GM19238 (cell line): ENCODE results near the gene PERM1.
"Not testable (repeated sequence)": the region's sequence is repeated elsewhere in the genome, so short reads cannot be mapped to it uniquely, and the experiment has no call there.

Source experiments
- DNase-seq: peaks from one replicate; pipeline ENCODE4 v3.0.0; 2011; ENCODE audit warnings: low spot score; ENCODE audit not compliant: insufficient read length

The PERM1 gene

DNA sequence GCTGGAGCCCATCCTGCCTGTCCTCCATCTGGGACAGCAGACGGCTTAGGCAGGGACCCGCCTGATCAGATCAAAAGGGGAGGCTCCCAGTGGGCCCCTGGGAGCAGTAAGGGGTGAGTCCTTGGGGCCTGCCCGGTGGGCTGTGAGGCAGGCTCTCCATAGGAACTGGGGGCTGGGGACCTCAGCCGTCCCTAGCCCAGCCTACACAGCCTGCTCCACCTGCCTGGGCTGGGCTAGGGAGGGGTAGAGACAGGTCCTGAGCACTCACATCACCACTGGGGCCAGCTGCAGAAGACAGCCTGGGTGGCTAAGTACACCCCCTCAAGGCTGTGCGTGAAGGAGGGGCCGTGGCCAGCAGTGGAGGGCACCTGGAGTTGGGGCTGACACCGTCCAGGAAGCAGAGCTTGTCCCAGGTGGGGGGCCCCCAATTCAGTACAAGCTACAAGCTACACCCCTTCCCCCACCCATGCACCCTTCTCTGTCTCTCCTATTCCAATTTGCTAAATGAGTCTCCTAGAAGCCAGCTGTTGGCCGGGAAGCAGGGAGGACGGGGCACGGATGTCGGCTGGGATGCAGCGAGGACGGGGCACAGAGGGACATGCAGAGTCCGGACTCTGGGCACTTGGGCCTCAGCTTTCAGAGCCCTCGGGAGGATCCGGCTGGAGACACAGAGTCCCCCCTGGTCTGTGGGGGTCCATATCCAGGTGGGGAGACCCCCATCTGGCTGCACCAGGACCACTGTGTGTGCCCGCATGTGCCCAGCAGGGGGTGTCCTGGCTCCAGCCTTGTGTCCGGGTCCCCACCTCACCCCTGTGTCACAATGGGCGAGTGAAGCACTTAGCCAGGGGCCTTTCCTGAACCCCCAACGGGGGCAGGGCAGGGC, 33.1 kb upstream of the PERM1 start:
- DNase-seq: no peak

DNA sequence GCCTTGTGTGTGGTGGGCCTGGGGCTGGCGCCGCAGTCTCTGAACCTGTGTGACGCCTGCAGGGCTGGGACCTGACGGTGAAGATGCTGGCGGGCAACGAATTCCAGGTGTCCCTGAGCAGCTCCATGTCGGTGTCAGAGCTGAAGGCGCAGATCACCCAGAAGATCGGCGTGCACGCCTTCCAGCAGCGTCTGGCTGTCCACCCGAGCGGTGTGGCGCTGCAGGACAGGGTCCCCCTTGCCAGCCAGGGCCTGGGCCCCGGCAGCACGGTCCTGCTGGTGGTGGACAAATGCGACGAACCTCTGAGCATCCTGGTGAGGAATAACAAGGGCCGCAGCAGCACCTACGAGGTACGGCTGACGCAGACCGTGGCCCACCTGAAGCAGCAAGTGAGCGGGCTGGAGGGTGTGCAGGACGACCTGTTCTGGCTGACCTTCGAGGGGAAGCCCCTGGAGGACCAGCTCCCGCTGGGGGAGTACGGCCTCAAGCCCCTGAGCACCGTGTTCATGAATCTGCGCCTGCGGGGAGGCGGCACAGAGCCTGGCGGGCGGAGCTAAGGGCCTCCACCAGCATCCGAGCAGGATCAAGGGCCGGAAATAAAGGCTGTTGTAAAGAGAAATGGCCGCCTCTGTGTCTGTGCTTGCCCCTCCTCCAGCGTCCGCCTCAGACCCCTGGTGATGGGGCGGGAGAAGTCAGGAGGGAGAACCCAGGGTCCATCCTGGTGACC, 32.2 kb upstream of the PERM1 start:
- no peak for DNase-seq

DNA sequence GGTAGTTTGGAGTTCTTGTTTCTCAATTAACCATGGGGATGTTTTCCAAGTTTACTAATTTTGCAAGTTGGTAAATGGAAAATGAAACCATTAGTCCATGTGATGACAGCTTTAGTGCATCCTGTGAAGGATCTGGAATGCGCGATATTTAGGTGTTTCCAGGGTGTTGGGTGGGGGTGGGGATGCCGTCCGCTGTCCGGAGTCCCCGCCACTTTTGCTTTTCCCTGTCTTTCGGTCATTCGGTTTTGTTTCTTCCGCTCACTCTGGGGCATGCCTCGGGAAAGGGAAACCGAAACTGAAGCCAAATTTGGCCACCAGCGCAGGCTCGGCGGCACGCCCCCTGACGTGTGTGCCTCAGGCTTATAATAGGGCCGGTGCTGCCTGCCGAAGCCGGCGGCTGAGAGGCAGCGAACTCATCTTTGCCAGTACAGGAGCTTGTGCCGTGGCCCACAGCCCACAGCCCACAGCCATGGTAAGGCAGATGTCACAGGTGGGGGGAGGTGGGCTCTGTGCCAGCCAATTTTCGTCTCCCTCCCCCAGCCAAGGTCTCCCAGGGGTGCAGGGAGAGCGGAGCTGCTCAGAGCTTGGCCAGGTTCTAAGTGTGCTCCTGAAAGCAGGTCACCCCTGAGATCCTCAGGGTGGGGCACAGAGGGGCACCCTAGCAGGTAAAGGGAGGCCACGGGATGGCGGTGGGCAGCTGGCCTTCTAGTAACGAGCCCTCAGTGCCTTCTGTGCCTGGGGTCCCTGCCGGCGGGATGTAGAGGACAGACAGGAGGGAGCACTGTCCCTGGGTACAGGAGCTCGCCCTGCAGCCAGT, 31.4 kb upstream of the PERM1 start, which contains the start of gene ISG15:
Gene ISG15 (plus strand): TSS at position 393 of the 817 bp plus-strand sequence. CDS start 77 bp downstream, at position 470.
- peak; percentile 87 for DNase-seq

DNA sequence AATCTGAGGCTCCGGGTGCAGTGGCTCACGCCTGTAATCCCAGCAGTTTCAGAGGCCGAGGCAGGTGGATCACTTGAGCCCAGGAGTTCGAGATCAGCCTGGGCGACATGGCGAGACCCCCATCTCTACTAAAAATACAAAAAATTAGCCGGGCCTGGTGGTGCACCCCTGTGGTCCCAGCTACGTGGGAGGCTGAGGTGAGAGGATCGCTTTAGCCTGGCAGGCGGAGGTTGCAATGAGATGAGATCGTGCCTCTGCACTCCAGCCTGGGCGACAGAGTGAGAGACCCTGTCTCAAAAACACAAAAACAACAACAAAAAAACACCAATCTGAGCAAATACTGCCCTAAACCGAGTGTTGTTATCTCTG, 30.8 kb upstream of the PERM1 start:
- DNase-seq: not testable (repeated sequence)

DNA sequence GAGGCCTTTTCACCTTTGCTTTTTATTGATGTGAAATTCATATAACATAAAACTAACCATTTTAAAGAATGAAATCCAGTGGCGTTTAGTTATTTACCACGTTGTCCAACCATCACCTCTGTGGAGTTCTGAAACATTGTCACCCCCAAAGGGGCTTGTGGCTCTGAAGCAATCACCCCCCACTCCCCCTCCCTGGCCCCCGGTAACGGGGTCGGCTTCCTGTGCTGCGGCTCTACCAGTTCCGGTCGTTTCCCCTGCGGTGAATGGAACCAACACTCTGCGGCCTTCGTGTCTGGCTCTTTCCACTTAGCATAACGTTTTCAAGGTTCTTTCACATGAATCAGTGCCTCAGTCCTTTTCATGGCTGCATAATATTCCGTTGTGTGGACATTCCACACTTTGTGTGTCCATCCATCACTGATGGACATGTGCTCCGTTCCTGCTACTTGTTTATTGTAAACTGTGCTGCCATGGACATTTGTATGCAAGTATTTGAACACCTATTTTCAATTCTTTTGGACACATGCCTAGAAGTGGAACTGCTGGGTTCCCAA, 29.6 kb upstream of the PERM1 start:
- DNase-seq: no peak

DNA sequence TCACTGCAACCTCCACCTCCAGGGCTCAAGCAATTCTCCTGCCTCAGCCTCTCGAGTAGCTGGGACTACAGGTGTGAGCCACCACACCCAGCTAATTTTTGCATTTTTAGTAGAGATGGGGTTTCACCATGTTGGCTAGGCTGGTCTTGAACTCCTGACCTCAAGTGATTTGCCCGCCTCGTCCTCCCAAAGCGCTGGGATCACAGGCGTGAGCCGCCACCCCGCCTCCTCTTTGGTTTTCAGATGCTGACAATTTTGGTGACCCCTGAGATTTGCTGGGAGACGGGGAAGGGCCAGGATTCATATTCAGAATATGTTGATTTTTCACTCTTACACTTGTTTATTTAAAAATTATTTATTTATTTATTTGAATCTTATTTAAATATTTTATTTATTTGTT, 28.2 kb upstream of the PERM1 start:
- not testable (repeated sequence) for DNase-seq

DNA sequence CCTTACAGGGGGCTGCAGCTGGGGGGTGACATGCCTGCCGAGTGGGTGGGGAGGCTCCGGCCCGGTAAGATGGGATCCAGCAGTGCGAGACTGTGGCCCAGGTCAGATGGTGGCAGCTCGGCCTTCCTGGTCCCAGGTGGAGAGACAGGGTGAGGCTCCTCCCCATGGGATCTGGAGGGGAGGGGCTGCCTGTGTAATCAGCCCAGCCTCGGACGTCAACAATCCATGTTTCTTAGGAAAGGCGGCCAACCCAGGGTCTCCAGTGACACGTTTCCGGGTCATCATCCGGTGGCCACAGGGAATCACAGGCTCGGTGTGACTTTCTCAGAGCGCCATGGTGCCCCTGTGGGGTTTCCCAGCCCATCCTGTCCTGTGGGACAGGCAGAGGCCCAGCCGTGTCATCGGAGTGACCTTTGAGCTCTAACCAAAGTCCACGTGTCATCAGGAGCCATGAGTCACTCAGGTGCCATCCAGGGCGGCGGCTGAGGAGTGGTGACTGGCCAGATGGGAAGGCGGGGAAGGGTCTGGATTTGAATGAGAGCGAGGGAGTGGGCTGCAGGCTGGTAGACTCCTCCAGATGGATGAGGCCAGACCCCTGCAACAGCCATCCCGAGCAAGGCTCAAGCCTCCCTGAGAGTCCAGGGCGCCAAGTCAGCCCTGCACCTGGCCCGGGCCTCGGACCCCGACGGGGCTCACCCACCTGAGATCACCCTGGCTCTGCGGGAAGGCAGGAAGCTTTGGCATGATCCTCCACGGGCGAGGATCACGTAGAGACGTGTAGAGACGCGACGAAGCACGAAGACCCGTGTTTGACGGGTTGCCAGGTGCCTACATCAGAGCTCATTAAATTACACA, 24.6 kb upstream of the PERM1 start:
- DNase-seq: no peak

DNA sequence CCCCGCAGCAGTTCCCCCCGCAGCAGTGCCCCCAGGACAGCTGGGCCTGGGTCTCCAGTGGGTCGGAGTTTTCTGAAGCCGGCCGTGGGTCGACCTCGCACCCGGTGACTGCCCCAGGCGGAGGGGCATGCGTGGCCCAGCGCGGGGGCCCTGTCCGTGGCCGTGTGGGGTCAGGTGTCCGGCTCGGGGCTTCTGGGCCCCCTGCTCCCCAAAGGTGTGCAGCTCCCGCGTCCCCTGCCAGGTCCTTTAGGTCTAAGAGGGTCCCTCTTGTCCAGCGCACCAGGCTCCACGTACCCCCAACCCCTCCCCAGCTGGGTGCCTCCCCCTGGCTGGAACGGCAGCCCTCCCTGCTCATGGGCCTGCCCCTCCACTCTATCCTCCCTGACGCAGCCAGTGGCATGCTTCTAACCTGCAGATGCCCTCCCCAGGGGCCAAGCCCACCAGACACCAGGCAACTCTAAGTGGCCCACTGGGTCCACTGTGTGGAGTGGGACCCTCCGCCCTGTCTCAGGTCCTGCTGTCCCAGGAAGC, 23.9 kb upstream of the PERM1 start:
- DNase-seq: no peak

DNA sequence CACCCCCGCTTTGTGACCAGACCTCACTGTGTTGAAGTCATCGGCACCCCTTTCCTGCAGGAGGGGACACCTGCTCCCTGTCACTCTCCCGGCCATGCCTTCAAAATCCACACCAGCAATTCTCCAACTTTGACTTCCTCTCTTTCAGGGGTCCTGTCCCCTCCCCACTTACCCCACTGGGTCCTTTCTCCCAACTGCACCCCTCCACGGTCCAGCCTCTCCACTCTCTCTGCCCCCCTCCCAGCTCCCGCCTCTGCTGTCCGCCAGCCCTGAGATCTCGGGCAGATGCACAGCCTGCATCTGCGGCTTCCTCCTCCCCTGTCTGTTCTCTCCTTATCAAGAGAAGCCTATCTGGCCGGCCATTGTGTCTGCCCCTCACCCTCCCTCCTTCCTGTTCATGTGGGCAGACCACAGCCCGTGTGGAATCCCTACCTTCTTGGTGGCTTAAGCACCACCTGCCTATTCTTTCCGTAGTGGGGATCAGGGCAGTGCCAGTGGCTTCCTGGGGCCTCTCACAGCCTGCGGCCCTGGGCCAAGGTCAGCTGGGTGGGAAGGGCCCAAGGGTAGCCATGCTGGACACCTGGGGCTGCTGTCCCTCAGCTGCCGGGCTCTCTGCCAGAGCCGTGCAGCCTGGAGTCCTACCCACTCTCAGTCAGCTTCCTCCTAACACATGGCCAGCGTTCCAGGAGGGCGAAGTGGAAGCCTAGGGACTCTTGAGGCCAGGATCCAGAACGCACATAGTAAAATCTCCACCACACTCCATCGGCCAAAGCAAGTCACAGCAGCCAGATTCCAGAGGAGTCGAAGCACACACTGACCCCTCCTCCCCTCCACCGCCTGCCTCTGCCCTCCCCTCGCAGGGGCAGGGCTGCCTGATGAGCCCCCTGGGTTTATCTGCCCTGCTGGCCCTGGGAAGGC, 23.1 kb upstream of the PERM1 start:
- no peak for DNase-seq

DNA sequence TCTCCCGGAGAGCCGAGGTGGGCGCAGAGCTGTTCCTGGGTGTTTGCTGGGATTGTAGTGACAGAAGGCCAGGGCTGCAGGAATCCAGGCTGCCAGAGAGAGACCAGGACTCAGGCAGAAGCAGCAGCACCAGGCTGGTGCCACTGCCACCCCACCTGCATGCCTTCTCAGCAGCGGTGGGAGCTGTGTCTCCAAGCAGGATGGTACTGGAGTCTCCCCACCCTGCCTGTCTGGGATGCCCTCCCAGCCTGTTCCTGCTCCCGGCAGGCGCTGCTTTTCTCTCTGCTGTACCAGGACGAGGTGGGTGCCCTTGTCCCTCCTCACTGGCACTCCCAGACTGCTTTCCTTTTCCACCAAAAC, 22.5 kb upstream of the PERM1 start:
- DNase-seq: no peak

DNA sequence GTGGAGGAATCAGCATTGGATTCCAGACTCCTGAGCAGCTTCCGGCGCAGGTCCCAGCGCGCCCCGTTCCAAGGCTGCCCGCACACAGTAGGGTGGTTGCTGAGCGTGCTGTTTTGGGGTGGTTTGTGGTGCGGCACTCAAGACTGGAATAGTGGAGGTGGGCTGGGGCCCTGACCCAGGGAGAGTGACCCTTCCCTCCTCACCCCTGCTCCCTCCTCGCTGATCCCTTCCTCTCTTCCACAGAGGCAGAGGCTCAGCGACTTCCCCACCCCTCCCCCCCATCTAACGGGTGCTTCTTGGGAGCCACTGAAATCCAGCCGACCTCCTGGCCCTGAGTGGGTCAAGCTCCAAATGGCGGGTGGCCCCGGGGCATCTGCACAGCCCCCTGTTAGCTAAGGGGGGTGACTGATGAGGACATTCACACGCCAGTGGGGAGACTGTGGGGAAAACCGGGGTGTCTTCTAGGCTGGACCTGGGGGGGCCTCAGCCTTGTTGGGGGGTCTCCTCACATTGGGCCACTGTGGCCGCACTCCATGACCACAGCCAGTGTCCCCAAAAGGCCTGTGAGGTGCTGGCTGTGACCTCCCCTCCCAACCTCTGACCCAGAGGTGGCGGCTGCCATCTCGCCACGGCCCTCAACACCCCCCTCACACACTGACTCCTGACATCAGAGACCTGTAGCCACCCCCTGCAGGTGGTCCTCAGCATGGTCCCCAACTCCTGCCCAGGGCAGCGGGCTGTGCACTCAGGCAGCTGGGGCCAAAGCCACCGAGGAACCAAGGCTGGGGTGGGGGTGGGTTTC, 21.9 kb upstream of the PERM1 start:
- no peak for DNase-seq

DNA sequence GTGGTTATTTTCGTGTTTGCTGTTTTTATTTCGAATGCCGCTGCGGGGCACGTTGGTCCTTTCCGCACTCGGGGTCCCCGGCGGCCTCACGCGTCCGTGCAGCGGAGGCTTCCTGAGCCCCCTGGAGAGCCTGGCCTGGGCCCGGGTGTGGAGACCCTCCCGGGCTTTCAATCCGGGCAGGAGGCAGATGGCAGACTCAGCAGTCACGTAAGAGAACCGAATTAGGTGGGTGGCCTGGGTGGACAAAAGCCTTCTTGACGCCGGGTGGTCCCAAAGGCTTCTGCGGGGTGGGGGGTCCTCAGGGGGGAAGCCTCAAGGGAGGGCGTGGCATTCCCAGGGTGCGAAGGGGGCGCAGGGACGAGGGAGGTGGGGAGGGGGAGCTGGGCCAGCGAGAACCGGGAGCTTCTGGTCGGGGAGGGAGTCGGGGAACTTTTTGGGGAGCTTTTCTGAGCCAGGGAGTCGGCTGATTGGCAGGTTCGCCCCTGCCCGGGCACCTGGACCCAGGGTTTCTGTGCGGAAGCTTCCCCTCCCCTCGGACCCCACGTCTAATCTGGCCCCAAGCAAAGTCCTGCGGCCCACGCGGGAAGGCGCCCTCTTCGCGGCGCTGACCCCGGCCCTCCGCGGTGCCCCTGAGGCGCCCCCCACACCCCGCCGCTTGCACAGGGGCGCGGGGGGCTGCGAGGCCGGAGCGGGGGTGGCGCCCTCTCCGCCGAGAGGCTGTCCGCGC, 19.3 kb upstream of the PERM1 start:
- no peak for DNase-seq

DNA sequence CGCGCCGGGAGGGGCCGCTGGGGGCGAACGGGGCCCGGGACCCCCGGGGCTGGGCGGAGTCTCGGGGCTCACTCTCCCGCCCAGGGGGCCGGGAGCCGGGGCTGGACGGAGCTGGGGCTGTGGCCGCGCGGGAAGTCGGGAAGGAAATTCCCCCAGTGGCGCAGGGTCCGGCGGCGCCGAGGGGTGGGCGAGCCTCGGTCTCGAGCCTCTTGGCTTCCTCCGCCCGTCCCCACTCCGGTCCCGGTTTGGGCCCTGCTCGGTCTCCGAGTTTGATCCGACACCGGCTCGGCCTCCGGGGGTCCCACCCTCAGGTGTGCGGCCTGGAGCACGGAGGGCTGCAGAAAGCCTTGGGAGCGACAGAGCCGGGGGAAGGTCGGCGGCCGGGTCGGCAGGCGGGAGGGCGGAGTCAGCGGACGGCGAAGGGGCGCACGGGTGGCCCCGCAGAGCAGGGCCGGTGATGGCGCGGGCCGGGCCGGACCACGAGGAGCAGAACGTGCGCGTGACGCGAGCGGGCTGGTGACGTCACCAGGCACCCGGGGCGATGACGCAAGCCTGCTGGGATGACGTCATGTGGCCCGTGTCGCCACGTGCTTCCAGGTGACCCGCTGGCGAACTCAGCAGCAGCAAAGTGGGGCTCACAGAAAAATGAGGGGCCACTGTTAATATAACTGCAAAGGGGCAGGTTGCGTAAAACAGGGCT, 18.6 kb upstream of the PERM1 start:
- peak; percentile 83 for DNase-seq

DNA sequence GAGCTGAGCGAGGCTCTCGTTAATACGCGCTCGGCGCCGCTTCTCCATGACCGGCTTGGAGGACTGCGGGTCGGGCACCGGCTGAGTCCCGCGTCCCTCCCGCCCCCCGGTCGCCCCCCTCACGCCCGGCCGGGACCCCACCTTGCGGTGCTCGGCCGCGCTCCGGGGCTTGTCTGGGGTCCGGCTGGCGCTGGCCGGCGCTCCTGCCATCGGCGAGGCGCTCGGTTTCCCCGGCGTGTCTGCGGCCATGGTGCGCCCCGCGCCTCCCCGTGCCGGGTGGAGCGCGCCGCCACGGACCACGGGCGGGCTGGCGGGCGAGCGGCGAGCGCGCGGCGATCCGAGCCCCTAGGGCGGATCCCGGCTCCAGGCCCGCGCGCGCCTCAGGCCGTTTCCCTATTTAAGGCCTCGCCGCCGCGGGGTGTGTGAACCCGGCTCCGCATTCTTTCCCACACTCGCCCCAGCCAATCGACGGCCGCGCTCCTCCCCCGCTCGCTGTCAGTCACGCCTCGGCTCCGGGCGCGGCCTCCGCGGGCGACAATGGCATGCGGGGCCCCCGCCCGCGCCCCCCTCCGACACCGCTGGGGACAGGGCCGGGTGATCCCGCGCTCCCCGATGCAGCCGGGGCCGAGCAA, 17.9 kb upstream of the PERM1 start, which contains the start of gene HES4:
Gene HES4 (minus strand): TSS at position 373 of the 632 bp plus-strand sequence. CDS start 124 bp downstream, at position 249.
- DNase-seq: no peak

DNA sequence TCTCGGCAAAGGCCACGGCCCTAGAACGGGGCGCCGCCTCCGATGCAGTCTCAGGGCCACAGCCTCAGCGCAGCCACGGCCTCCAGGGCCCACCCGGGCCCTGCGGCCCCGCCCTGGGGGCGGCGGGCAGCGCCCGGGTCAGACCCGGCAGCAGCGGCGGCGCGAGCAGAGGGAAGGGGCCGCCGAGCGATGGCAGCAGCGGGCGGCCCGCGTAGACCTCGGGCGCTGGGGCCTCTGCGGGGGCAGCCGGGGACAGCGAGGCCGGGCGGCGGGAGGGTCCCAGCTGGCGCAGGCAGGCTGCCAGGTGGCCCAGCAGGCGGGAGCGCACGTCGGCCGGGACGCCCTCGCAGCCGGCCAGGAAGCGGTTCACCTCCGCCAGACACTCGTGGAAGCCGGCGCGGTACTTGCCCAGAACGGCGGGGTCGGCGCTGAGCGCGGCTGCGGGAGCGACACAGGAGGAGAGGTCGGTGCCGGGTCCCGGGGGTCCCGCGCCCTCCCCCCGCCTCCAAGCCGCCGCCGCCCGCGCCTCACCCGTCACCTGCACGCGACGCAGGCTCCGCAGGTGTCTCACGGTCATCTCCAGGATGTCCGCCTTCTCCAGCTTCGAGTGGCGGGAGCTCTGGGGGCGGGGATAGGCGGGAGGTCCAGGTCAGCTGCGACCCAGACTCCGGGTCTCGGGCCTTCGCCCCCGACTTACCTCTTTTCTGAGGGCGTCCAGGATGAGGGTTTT, 17.3 kb upstream of the PERM1 start:
- DNase-seq: peak; percentile 23

DNA sequence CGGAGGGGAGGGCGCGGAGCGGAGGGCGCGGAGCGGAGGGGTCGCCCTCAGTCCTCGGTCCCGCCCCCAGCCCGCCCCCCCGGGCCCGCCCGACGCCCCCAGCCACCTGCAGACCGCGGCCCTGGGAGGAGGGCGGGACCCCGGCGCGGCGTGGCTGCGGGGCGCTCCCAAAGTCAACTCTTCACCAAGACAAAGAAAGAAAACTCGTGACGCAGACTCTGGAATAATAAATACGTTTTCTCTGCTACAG, 16.8 kb upstream of the PERM1 start:
- DNase-seq: peak; percentile 7
